Uterus (tissue), 2 donors: ENCODE results near the gene ZNF66.

Experiments
- POLR2A ChIP-seq, 2 donors: fragments of 450-650 bp; IDR thresholded peaks; one replicate each; pipeline ENCODE4 v1.6.1; 2016; ENCODE audit warnings: antibody characterized with exemption in 2 of 2, mild to moderate bottlenecking in 1 of 2, moderate library complexity in 1 of 2
- TF ChIP-seq, protein P1 (sequence below), 4 experiments: fragments of 200-600 bp in 2 of 4; fragments of 450-650 bp in 2 of 4; sonication (generic) in 2 of 4; IDR thresholded peaks; one replicate each; pipeline ENCODE4 v1.5.1; 2016 to 2019; ENCODE audit warnings: antibody characterized with exemption in 4 of 4, mild to moderate bottlenecking in 2 of 4, moderate library complexity in 1 of 4

DNA sequence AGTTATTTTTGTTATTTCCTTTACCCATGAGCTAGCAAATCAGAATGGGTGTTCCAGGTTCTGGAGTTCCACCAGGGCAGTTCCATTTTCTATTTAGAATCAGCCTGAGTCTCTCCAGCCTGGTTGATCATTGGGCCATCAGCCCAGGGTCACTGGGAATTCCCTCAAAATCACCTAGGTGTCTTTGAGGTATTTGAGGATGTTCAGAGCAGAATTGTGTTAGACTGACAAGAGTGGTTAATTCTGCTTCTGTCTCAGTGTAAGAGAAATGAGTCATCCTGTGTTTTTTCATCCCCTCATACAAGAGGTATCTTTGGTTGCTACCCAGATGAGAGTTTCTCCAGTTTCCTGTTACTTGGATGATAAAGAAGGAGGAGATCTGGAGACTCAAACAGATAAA, 11.7 kb downstream of the ZNF66 start:
- TF ChIP-seq, protein P1, sequence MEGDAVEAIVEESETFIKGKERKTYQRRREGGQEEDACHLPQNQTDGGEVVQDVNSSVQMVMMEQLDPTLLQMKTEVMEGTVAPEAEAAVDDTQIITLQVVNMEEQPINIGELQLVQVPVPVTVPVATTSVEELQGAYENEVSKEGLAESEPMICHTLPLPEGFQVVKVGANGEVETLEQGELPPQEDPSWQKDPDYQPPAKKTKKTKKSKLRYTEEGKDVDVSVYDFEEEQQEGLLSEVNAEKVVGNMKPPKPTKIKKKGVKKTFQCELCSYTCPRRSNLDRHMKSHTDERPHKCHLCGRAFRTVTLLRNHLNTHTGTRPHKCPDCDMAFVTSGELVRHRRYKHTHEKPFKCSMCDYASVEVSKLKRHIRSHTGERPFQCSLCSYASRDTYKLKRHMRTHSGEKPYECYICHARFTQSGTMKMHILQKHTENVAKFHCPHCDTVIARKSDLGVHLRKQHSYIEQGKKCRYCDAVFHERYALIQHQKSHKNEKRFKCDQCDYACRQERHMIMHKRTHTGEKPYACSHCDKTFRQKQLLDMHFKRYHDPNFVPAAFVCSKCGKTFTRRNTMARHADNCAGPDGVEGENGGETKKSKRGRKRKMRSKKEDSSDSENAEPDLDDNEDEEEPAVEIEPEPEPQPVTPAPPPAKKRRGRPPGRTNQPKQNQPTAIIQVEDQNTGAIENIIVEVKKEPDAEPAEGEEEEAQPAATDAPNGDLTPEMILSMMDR (IDR thresholded peaks at IDR 0.05) = no peak
- no peak for TF ChIP-seq POLR2A (IDR thresholded peaks at IDR 0.05)
